Activated CD4-positive, alpha-beta T cell treated with anti-CD3 and anti-CD28 coated beads for 1 hour (primary cell): ENCODE data around the gene MEIOB.
A peak's percentile ranks its signal among the peaks of the same experiment; 100 is the strongest.
"Not testable (repeated sequence)": the region's sequence is repeated elsewhere in the genome, so short reads cannot be mapped to it uniquely, and the experiment has no call there.

Experiments
- DNase-seq: peaks from one replicate; pipeline ENCODE4 v3.0.0-alpha.2; 2020

MEIOB gene

GRCh38 chr16:1871974-1872635 is at the start of gene MEIOB:
TSS of gene MEIOB (minus strand) at chr16:1872164. CDS start at chr16:1868175, 3,989 bp downstream.
- DNase-seq = peak; percentile 14

- DNase-seq = no peak
These were observed 48.8 kb upstream of the MEIOB start for GRCh38 chr16:1920727-1921171.

- not testable (repeated sequence) for DNase-seq
These were observed 48.2 kb upstream of the MEIOB start for GRCh38 chr16:1920122-1920521.

GRCh38 chr16:1919327-1919998 is 47.5 kb upstream of the MEIOB start:
- no peak for DNase-seq

- DNase-seq = no peak
These were observed 46.7 kb upstream of the MEIOB start, which contains the start of gene HS3ST6 for GRCh38 chr16:1918351-1919326. TSS of gene HS3ST6 (minus strand) at chr16:1918415. CDS start at chr16:1918323, 92 bp downstream.

GRCh38 chr16:1917665-1918350 is 45.8 kb upstream of the MEIOB start:
- DNase-seq = no peak

GRCh38 chr16:1917056-1917664 is 45.2 kb upstream of the MEIOB start:
- no peak for DNase-seq

GRCh38 chr16:1916640-1916990 is 44.7 kb upstream of the MEIOB start:
- DNase-seq = no peak

GRCh38 chr16:1915732-1916639 is 44.0 kb upstream of the MEIOB start:
- no peak for DNase-seq

- no peak for DNase-seq
These were observed 43.0 kb upstream of the MEIOB start for GRCh38 chr16:1914988-1915387.

GRCh38 chr16:1914084-1914608 is 42.2 kb upstream of the MEIOB start:
- DNase-seq = no peak

GRCh38 chr16:1913327-1914083 is 41.5 kb upstream of the MEIOB start:
- DNase-seq = no peak

GRCh38 chr16:1912215-1912543 is 40.2 kb upstream of the MEIOB start:
- DNase-seq = no peak

GRCh38 chr16:1911467-1912214 is 39.7 kb upstream of the MEIOB start:
- DNase-seq = no peak

- DNase-seq = no peak
These were observed 37.7 kb upstream of the MEIOB start for GRCh38 chr16:1909561-1910231.

- DNase-seq = no peak
These were observed 37.0 kb upstream of the MEIOB start for GRCh38 chr16:1908983-1909382.

GRCh38 chr16:1908184-1908583 is 36.2 kb upstream of the MEIOB start:
- no peak for DNase-seq

- no peak for DNase-seq
These were observed 35.4 kb upstream of the MEIOB start for GRCh38 chr16:1907226-1907860.

GRCh38 chr16:1906846-1907165 is 34.8 kb upstream of the MEIOB start:
- no peak for DNase-seq
